K562 (cell line): ENCODE data around the gene BPTF. TPM values are rescaled to one million over a fixed set of nuclear protein-coding genes. Genes with fewer than 3 reads are reported as not detected.

Source experiments
- CTBP1 ChIP-seq: fragments of 450-650 bp; IDR thresholded peaks from 2 replicates; pipeline ENCODE4 v1.6.1; 2016; ENCODE audit warnings: borderline replicate concordance
- CUX1 ChIP-seq: fragments of 200-800 bp; sonication (Bioruptor generic); IDR thresholded peaks from 2 replicates; pipeline ENCODE4 v1.6.1; 2016; ENCODE audit warnings: missing genetic modification characterization, missing compliant biosample characterization
- DIDO1 ChIP-seq: fragments of 450-650 bp; IDR thresholded peaks from 2 replicates; pipeline ENCODE4 v1.6.1; 2016; ENCODE audit warnings: low read depth, missing biosample characterization, missing genetic modification characterization
- ELF4 ChIP-seq: fragments of 450-650 bp; formaldehyde crosslinking; IDR thresholded peaks from 2 replicates; pipeline ENCODE4 v1.4.0; 2022; ENCODE audit warnings: missing genetic modification characterization
- ETV5 ChIP-seq: sonication (generic); formaldehyde crosslinking; IDR thresholded peaks from 2 replicates; pipeline ENCODE4 v1.4.0; 2020; ENCODE audit warnings: low read depth, mild to moderate bottlenecking, missing genetic modification reagents
- ETV6 ChIP-seq, 3 experiments: fragments of 150-350 bp in 1 of 3; sonication (generic) in 1 of 3; formaldehyde crosslinking in 1 of 3; IDR thresholded peaks; 2 replicates each; pipeline versions ENCODE4 v1.6.1 to v1.8.0; 2014 to 2022; ENCODE audit warnings: borderline replicate concordance in 2 of 3, low read depth in 2 of 3, antibody characterized with exemption in 1 of 3, low read length in 1 of 3, mild to moderate bottlenecking in 1 of 3, missing genetic modification reagents in 1 of 3
- IRF1 ChIP-seq: sonication (generic); formaldehyde crosslinking; IDR thresholded peaks from 2 replicates; pipeline ENCODE4 v1.8.0; 2022; ENCODE audit warnings: missing genetic modification reagents, mild to moderate bottlenecking, borderline replicate concordance
- MEIS2 ChIP-seq: fragments of 450-650 bp; IDR thresholded peaks from 2 replicates; pipeline ENCODE4 v1.6.1; 2014; ENCODE audit warnings: mild to moderate bottlenecking; ENCODE audit not compliant: partially characterized antibody
- MTF1 ChIP-seq: fragments of 250-450 bp; sonication (Bioruptor Pico); IDR thresholded peaks from 2 replicates; pipeline ENCODE4 v1.9.0; 2021; ENCODE audit warnings: moderate library complexity, mild to moderate bottlenecking, inconsistent platforms, borderline replicate concordance
- NFE2 ChIP-seq: IDR thresholded peaks from 2 replicates; pipeline ENCODE4 v1.6.1; 2014; ENCODE audit warnings: antibody characterized with exemption, low read depth
- NR4A1 ChIP-seq, 2 experiments: fragments of 250-450 bp in 1 of 2; fragments of 450-650 bp in 1 of 2; sonication (Bioruptor Pico) in 1 of 2; IDR thresholded peaks; 2 replicates each; pipeline versions ENCODE4 v1.4.0 to v1.6.1; 2016 to 2020; ENCODE audit warnings: mild to moderate bottlenecking in 2 of 2, missing compliant biosample characterization in 1 of 2, missing genetic modification characterization in 1 of 2, moderate library complexity in 1 of 2
- RBBP5 ChIP-seq: fragments of 200-600 bp; sonication (generic); IDR thresholded peaks from 2 replicates; pipeline ENCODE4 v1.6.1; 2012; ENCODE audit warnings: borderline replicate concordance, mild to moderate bottlenecking, low read length, control low read depth, inconsistent platforms; ENCODE audit not compliant: insufficient read depth, poor library complexity, severe bottlenecking
- TBL1XR1 ChIP-seq, 2 experiments: IDR thresholded peaks; 2 replicates each; pipeline ENCODE4 v1.6.1; 2012; ENCODE audit warnings: improper control_type of control experiment in 2 of 2, low read length in 2 of 2, mild to moderate bottlenecking in 1 of 2
- TFAM ChIP-seq: fragments of 250-450 bp; sonication (Bioruptor Pico); conservative IDR thresholded peaks from 2 replicates; pipeline ENCODE4 v1.5.0; 2021; ENCODE audit warnings: mild to moderate bottlenecking, moderate library complexity
- UBTF ChIP-seq, 2 experiments: IDR thresholded peaks; 2 replicates each; pipeline ENCODE4 v1.6.1; 2012; ENCODE audit warnings: improper control_type of control experiment in 2 of 2, low read depth in 2 of 2, low read length in 2 of 2, borderline replicate concordance in 1 of 2
- XRCC3 ChIP-seq: fragments of 450-650 bp; IDR thresholded peaks from 2 replicates; pipeline ENCODE4 v1.6.1; 2017; ENCODE audit warnings: mild to moderate bottlenecking, moderate library complexity
- ZBTB7A ChIP-seq: IDR thresholded peaks from 2 replicates; pipeline ENCODE4 v1.6.1; 2011; ENCODE audit warnings: low read depth, mild to moderate bottlenecking, low read length, moderate library complexity, borderline replicate concordance; ENCODE audit not compliant: control insufficient read depth
- polyA plus RNA-seq, 8 experiments: library from polyadenylated mRNA; depleted of rRNA in 4 of 8; stranded (reverse) in 5 of 8; unstranded in 3 of 8; fragments of >200 nt; fragmentation: Nextera tagmentation in 2 of 8; fragmentation: Illumina TruSeq in 1 of 8; extraction: Ambion mirVana in 2 of 8; extraction: Trizol in 1 of 8; gene quantifications; 2 replicates each; pipeline versions ENCODE4 v1.2.1 to v1.2.3, GENCODE V29; 2011 to 2014; ENCODE audit warnings: inconsistent platforms in 1 of 8, missing spikeins in 1 of 8
- total RNA-seq, 7 experiments: library from RNA; depleted of rRNA in 6 of 7; stranded (reverse); fragments of >200 nt in 6 of 7; fragmentation: Illumina TruSeq in 2 of 7; extraction: Trizol in 2 of 7; gene quantifications; 2 replicates each; pipeline versions ENCODE4 v1.2.1 to v1.2.3, GENCODE V29; 2011 to 2021; ENCODE audit warnings: low replicate concordance in 1 of 7

Gene BPTF
- total and polyA plus RNA-seq, 9 of the 15 experiments (the other 6 are each of a cell fraction or from before 2014, with no cell fraction given) = 12.5 to 52.1 (median 26.9) TPM

- TF ChIP-seq NR4A1 (CRISPR knock-in tag; IDR thresholded peaks at IDR 0.05) = no peak
- peak; percentile 85; the same call in 1 of the 2 replicates for TF ChIP-seq NR4A1 (tag; IDR thresholded peaks at IDR 0.05)
- TF ChIP-seq ELF4 (CRISPR knock-in tag) = peak; percentile 31; the same call in 1 of the 2 replicates
- TF ChIP-seq CUX1 (CRISPR knock-in tag) = no peak
- TF ChIP-seq XRCC3 = no peak
- TF ChIP-seq ETV6 (IDR thresholded peaks at IDR 0.05; ENCODE audit: borderline replicate concordance in 1 of 2, low read depth in 2 of 2, low read length in 1 of 2) = peak in 1 of 2 experiments; percentile 54; a peak in 2 of 4 replicates
- TF ChIP-seq ETV6 (CRISPR knock-in tag; IDR thresholded peaks at IDR 0.05; ENCODE audit: borderline replicate concordance) = no peak
- peak; percentile 43; the same call in 1 of the 2 replicates for TF ChIP-seq CTBP1
- peak; percentile 56 for TF ChIP-seq MEIS2
- no peak for TF ChIP-seq ETV5 (CRISPR knock-in tag)
- no peak for TF ChIP-seq TFAM (CRISPR knock-in tag)
- no peak for TF ChIP-seq UBTF (IDR thresholded peaks at IDR 0.05; ENCODE audit: borderline replicate concordance in 1 of 2, low read depth in 2 of 2, low read length in 2 of 2)
- no peak for TF ChIP-seq DIDO1 (tag)
- TF ChIP-seq RBBP5 = peak; percentile 83
- no peak for TF ChIP-seq IRF1 (CRISPR knock-in tag)
- TF ChIP-seq NFE2 = no peak
- peak; percentile 58 to 91; a peak in 3 of 4 replicates for TF ChIP-seq TBL1XR1 (IDR thresholded peaks at IDR 0.05; ENCODE audit: low read length in 2 of 2)
- no peak for TF ChIP-seq ZBTB7A
- no peak for TF ChIP-seq MTF1
Observed at GRCh38 chr17:67784364-67785121, 40.8 kb upstream of the BPTF start (continued).
